HFFc6 (cell line): Measurements from ENCODE around the gene COQ3. TPM values are rescaled to one million over a fixed set of nuclear protein-coding genes. Genes with fewer than 3 reads are reported as not detected.

Experiments
- DNase-seq: peaks from one replicate; pipeline ENCODE4 v3.0.0-alpha.2; 2018
- H3K27ac Mint-ChIP-seq: 2 replicates; pipeline ENCODE4 v1.8.0; 2020; ENCODE audit warnings: mild to moderate bottlenecking, mixed read lengths
- H3K27me3 Mint-ChIP-seq: 2 replicates; pipeline ENCODE4 v1.8.0; 2021; ENCODE audit warnings: mild to moderate bottlenecking, moderate library complexity, mixed read lengths; ENCODE audit not compliant: insufficient read depth
- H3K36me3 Mint-ChIP-seq: 2 replicates; pipeline ENCODE4 v1.8.0; 2021; ENCODE audit warnings: low read depth, mixed read lengths
- H3K4me1 Mint-ChIP-seq: 2 replicates; pipeline ENCODE4 v1.8.0; 2020; ENCODE audit warnings: low read depth, mixed read lengths
- H3K4me3 Mint-ChIP-seq: 2 replicates; pipeline ENCODE4 v1.8.0; 2020; ENCODE audit warnings: mild to moderate bottlenecking, moderate library complexity, mixed read lengths
- H3K9me3 Mint-ChIP-seq: 2 replicates; pipeline ENCODE4 v1.8.0; 2020; ENCODE audit warnings: mild to moderate bottlenecking, mixed read lengths
- CTCF ChIP-seq: fragments of 200-600 bp; sonication (generic); IDR thresholded peaks from 2 replicates; pipeline ENCODE4 v1.5.0; 2021; ENCODE audit warnings: antibody characterized with exemption, mild to moderate bottlenecking
- total RNA-seq, 6 experiments: library from RNA; stranded (reverse); fragmentation: NEBNext Ultra II Directional; extraction: Animal tissue kit (Norgen Biotek cat#: 25700); gene quantifications; 2 replicates in 1 of 6; 3 replicates in 5 of 6; pipeline ENCODE4 v1.2.3, GENCODE V29; 2021

COQ3 gene
- total RNA-seq, 6 experiments from 2014 or later = 7.3 to 12.8 (median 10.9) TPM

DNA sequence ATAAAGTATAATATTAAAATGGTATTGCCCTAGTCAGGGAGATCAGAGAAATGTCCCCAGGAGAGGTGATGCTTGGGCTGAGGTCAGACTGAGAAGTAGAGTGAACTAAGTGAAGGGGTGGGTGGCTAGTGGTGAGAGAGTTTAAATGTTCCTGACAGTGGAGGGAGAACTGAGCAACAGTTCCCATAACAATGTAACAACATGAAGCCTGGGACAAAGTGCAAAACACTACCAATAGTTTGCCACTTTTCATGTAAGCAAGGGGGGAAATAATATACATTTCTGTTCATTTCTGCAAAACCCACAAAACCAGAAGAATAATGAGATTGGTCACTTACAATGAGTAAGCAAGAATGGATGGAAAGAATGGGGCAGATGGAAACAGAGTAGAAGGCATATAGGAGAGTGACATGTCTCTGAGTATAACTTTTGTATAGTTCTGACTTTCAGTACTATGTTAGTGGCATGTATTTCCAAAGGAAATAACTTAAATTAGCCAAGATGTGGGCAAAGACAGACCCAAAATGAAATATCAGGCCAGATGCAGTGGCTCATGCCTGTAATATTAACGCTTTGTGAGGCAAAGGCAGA lies 31.2 kb downstream of the COQ3 start:
- Mint-ChIP-seq H3K9me3 (no peaks in the 10 kb centered on the region), H3K27me3 (peaks cover 6% of the 10 kb centered on the region), H3K4me3 (no peak overlapping the region), H3K36me3 (no peaks in the 10 kb centered on the region), H3K4me1 (peaks cover 6% of the 10 kb centered on the region; the same call in 1 of the 2 replicates), H3K27ac (no peak overlapping the region)
- no peak for TF ChIP-seq CTCF
- no peak for DNase-seq

DNA sequence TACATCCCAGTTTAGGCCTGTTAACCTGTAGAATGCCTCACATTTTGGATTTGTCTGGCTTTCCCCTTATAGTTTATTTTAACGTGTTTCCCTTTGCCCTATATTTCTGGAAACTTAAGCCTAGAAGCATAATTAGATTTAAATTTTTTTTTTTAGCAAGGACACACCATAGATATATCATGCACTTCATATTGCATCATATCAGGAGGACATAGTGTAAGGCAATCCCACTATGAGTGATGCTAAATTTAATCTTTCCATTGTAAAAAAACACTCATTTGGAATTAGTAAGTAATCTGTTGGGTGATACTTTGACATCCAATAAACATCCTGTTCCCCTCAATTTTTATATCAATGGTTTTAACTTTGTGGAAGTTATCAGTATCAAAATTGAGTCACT lies 34.2 kb downstream of the COQ3 start:
- H3K4me1 Mint-ChIP-seq = no peaks in the 10 kb centered on the region
- DNase-seq = no peak
- H3K9me3 Mint-ChIP-seq = no peaks in the 10 kb centered on the region
- no peak overlapping the region for H3K27ac Mint-ChIP-seq
- peaks cover 6% of the 10 kb centered on the region for H3K27me3 Mint-ChIP-seq
- no peak overlapping the region for H3K4me3 Mint-ChIP-seq
- H3K36me3 Mint-ChIP-seq = no peaks in the 10 kb centered on the region
- TF ChIP-seq CTCF = no peak

DNA sequence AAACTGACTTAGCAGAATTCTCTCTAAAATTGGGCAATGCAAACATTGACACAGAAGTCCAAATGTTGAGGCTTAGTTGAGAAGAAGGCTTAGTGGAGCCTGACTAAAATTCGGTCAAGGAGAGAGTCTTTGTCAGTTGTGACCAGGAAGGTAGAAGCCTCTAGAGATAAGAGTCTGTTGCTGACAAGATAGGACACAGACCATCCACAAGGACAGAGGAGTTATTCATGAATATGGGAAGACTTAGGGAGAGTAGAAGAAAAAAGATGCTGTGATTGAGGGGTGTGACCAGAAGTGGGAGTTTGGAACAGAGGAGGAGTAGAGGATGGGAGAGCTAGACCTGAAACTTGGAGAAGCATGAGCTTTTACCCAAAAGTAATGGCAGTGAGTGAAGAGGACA lies 37.4 kb downstream of the COQ3 start:
- no peak for DNase-seq
- Mint-ChIP-seq H3K36me3 (no peaks in the 10 kb centered on the region), H3K9me3 (no peaks in the 10 kb centered on the region), H3K4me3 (no peak overlapping the region), H3K27me3 (peaks cover 13% of the 10 kb centered on the region), H3K4me1 (no peaks in the 10 kb centered on the region), H3K27ac (no peak overlapping the region)
- no peak for TF ChIP-seq CTCF

GRCh38 chr6:99354983-99355382 lies 39.0 kb downstream of the COQ3 start:
- TF ChIP-seq CTCF = no peak
- H3K9me3 Mint-ChIP-seq = no peaks in the 10 kb centered on the region
- no peaks in the 10 kb centered on the region for H3K4me1 Mint-ChIP-seq
- no peaks in the 10 kb centered on the region for H3K36me3 Mint-ChIP-seq
- DNase-seq = no peak
- no peak overlapping the region for H3K4me3 Mint-ChIP-seq
- no peak overlapping the region for H3K27ac Mint-ChIP-seq
- peaks cover 8% of the 10 kb centered on the region for H3K27me3 Mint-ChIP-seq

DNA sequence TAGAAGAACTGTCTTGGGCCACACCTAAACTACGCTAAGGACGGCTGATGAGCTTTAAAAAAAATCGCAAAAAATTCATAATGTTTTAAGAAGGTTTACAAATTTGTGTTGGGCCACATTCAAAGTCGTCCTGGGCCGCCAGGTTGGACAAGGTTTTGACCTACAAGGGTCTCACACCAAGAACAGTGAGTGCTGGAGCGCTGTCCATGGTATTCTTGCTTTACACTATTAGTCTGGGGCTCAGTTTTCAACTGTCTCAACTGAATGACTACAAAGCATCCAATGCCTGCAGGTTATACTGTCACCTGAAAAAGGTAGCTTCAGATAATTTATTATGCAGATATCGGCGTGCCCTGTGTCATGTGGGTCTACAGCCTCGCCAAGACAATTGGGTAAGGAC lies 40.9 kb downstream of the COQ3 start:
- no peak for DNase-seq
- no peak overlapping the region for H3K27ac Mint-ChIP-seq
- no peaks in the 10 kb centered on the region for H3K9me3 Mint-ChIP-seq
- H3K27me3 Mint-ChIP-seq = peaks cover 8% of the 10 kb centered on the region
- TF ChIP-seq CTCF = no peak
- H3K4me3 Mint-ChIP-seq = no peak overlapping the region
- H3K4me1 Mint-ChIP-seq = no peaks in the 10 kb centered on the region; the same call in 1 of the 2 replicates
- no peaks in the 10 kb centered on the region for H3K36me3 Mint-ChIP-seq
